Neural cell (in vitro differentiated cells): Measurements from ENCODE around the gene PRR33. TPM values are rescaled to one million over a fixed set of nuclear protein-coding genes. Genes with fewer than 3 reads are reported as not detected.

ENCODE experiments used
- H2AFZ ChIP-seq: fragments of 200-600, 300-800 bp; sonication (generic), shearing (Covaris generic); 2 replicates; pipeline ENCODE4 v1.6.0; 2014; ENCODE audit warnings: low read depth, mild to moderate bottlenecking, antibody characterized with exemption, low read length, moderate library complexity
- H3F3A ChIP-seq: fragments of 200-600 bp; shearing (Covaris generic); 2 replicates; pipeline ENCODE4 v1.6.1; 2016; ENCODE audit warnings: mild to moderate bottlenecking, moderate library complexity, mixed read lengths, antibody characterized with exemption, low read length; ENCODE audit not compliant: insufficient read depth, poor library complexity, severe bottlenecking
- H3K27ac ChIP-seq: fragments of 200-600, 300-800 bp; sonication (generic), shearing (Covaris generic); 2 replicates; pipeline ENCODE4 v1.5.1; 2014; ENCODE audit warnings: mild to moderate bottlenecking, low read length, moderate library complexity
- H3K27me3 ChIP-seq: fragments of 300-800, 200-600 bp; sonication (generic), shearing (Covaris generic); 2 replicates; pipeline ENCODE4 v1.6.0; 2014; ENCODE audit warnings: mild to moderate bottlenecking, low read depth, low read length, moderate library complexity; ENCODE audit not compliant: insufficient read depth
- H3K36me3 ChIP-seq: fragments of 300-800, 200-600 bp; sonication (generic), shearing (Covaris generic); 2 replicates; pipeline ENCODE4 v1.5.1; 2014; ENCODE audit warnings: mild to moderate bottlenecking, antibody characterized with exemption, low read length, moderate library complexity; ENCODE audit not compliant: insufficient read depth
- H3K4me2 ChIP-seq: fragments of 300-800, 200-600 bp; sonication (generic), shearing (Covaris generic); 2 replicates; pipeline ENCODE4 v1.6.0; 2014; ENCODE audit warnings: mild to moderate bottlenecking, low read length
- H3K4me3 ChIP-seq: fragments of 300-800, 200-600 bp; sonication (generic), shearing (Covaris generic); 2 replicates; pipeline ENCODE4 v1.5.1; 2014; ENCODE audit warnings: mild to moderate bottlenecking, low read length, moderate library complexity
- H3K79me2 ChIP-seq: fragments of 200-600 bp; shearing (Covaris generic); replicated peaks from 2 replicates; pipeline ENCODE4 v1.6.0; 2014; ENCODE audit warnings: mild to moderate bottlenecking, low read length, moderate library complexity; ENCODE audit not compliant: insufficient read depth
- H3K9ac ChIP-seq: fragments of 300-800, 200-600 bp; sonication (generic), shearing (Covaris generic); 2 replicates; pipeline ENCODE4 v1.6.1; 2016; ENCODE audit warnings: mild to moderate bottlenecking, low read length, mixed read lengths
- H3K9me2 ChIP-seq: fragments of 200-600 bp; shearing (Covaris generic); 2 replicates; pipeline ENCODE4 v1.6.1; 2016; ENCODE audit warnings: mild to moderate bottlenecking, low read length, mixed read lengths; ENCODE audit not compliant: insufficient read depth
- H3K9me3 ChIP-seq: fragments of 200-600, 300-800 bp; sonication (generic), shearing (Covaris generic); 2 replicates; pipeline ENCODE4 v1.6.1; 2016; ENCODE audit warnings: mild to moderate bottlenecking, mixed run types, low read length, moderate library complexity, mixed read lengths
- H4K20me1 ChIP-seq: fragments of 200-600 bp; shearing (Covaris generic); 2 replicates; pipeline ENCODE4 v1.6.1; 2016; ENCODE audit warnings: mild to moderate bottlenecking, mixed run types; ENCODE audit not compliant: insufficient read depth
- EP300 ChIP-seq: fragments of 450-650 bp; conservative IDR thresholded peaks from 2 replicates; pipeline ENCODE4 v1.6.1; 2014; ENCODE audit warnings: antibody characterized with exemption, mild to moderate bottlenecking, moderate library complexity; ENCODE audit not compliant: poor library complexity, severe bottlenecking
- EZH2 ChIP-seq: fragments of 200-600, 300-800 bp; shearing (Covaris generic), sonication (generic); IDR thresholded peaks from 2 replicates; pipeline ENCODE4 v1.6.1; 2014; ENCODE audit warnings: antibody characterized with exemption, low read length, borderline replicate concordance, mild to moderate bottlenecking; ENCODE audit not compliant: insufficient read depth, poor library complexity, severe bottlenecking
- MXI1 ChIP-seq: fragments of 450-650 bp; conservative IDR thresholded peaks from 2 replicates; pipeline ENCODE4 v1.6.1; 2014; ENCODE audit warnings: antibody characterized with exemption, mild to moderate bottlenecking; ENCODE audit not compliant: poor library complexity, severe bottlenecking
- POLR2AphosphoS5 ChIP-seq: IDR thresholded peaks from 2 replicates; pipeline ENCODE4 v1.6.1; 2012
- RAD21 ChIP-seq: fragments of 450-650 bp; conservative IDR thresholded peaks from 2 replicates; pipeline ENCODE4 v1.6.1; 2014; ENCODE audit warnings: antibody characterized with exemption, mild to moderate bottlenecking, moderate library complexity
- SMC3 ChIP-seq: fragments of 450-650 bp; conservative IDR thresholded peaks from 2 replicates; pipeline ENCODE4 v1.6.1; 2014; ENCODE audit warnings: antibody characterized with exemption, mild to moderate bottlenecking, moderate library complexity; ENCODE audit not compliant: poor library complexity
- TAF1 ChIP-seq: IDR thresholded peaks from 2 replicates; pipeline ENCODE4 v1.6.1; 2012; ENCODE audit warnings: low read depth
- polyA plus RNA-seq: library from polyadenylated mRNA; depleted of rRNA; stranded (reverse); fragments of >200 nt; gene quantifications from 2 replicates; pipeline ENCODE4 v1.2.3, GENCODE V29; 2014
- TF ChIP-seq, protein P1 (sequence below): fragments of 450-650 bp; IDR thresholded peaks from 2 replicates; pipeline ENCODE4 v1.5.1; 2014; ENCODE audit warnings: antibody characterized with exemption, mild to moderate bottlenecking, moderate library complexity; ENCODE audit not compliant: poor library complexity, severe bottlenecking
- TF ChIP-seq, protein P2 (sequence below): IDR thresholded peaks from 2 replicates; pipeline ENCODE4 v1.6.1; 2012; ENCODE audit warnings: borderline replicate concordance

Gene PRR33
- polyA plus RNA-seq, 1 donor from 2014 or later: not detected

DNA sequence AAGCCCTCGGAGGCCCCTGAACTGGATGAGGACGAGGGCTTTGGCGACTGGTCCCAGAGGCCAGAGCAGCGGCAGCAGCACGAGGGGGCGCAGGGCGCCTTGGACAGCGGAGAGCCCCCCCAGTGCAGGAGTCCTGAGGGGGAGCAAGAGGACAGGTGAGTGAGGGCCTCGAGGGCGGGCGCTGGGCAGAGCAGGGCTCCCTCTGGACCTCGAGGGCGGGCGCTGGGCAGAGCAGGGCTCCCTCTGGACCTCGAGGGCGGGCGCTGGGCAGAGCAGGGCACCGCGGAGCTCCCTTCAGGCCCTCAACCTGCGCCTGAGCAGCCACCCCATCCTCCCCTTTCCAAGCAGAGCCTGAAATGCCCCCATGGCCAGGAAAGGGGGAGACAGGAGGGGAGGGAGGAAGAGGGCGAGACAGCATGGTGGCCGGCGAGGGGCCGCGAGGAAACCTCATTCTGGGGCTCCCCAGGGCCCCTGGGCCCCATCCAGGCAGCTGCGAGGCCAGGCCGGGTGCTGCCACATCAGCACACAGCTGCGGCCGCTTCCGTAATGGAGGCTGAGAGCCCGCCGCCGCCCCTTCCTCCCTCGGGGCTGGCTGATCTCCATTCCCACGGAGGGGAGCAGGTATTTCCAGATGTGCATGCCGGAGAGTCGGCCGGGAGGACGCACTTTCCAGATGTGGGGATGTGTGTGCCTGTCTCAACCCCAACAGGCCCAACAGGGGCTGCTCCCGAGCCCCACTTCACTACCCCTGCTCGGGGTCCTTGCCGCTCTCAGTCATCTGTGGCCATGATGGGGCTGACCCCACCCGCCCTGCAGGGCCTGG, 10.0 kb downstream of the PRR33 start:
- H3K4me3 ChIP-seq: no peak overlapping the region
- no peaks in the 10 kb centered on the region for H3F3A ChIP-seq
- no peak overlapping the region for H3K27ac ChIP-seq
- TF ChIP-seq EZH2 (no peak), POLR2AphosphoS5 (no peak), EP300 (no peak), MXI1 (no peak), TAF1 (no peak), RAD21 (no peak), SMC3 (no peak)
- TF ChIP-seq, protein P1, sequence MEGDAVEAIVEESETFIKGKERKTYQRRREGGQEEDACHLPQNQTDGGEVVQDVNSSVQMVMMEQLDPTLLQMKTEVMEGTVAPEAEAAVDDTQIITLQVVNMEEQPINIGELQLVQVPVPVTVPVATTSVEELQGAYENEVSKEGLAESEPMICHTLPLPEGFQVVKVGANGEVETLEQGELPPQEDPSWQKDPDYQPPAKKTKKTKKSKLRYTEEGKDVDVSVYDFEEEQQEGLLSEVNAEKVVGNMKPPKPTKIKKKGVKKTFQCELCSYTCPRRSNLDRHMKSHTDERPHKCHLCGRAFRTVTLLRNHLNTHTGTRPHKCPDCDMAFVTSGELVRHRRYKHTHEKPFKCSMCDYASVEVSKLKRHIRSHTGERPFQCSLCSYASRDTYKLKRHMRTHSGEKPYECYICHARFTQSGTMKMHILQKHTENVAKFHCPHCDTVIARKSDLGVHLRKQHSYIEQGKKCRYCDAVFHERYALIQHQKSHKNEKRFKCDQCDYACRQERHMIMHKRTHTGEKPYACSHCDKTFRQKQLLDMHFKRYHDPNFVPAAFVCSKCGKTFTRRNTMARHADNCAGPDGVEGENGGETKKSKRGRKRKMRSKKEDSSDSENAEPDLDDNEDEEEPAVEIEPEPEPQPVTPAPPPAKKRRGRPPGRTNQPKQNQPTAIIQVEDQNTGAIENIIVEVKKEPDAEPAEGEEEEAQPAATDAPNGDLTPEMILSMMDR: no peak
- H3K27me3 ChIP-seq: no peaks in the 10 kb centered on the region
- no peak overlapping the region for H3K4me2 ChIP-seq
- H3K9ac ChIP-seq: no peak overlapping the region
- no peaks in the 10 kb centered on the region for H3K36me3 ChIP-seq
- H4K20me1 ChIP-seq: no peaks in the 10 kb centered on the region
- H3K9me2 ChIP-seq: no peaks in the 10 kb centered on the region
- H2AFZ ChIP-seq: no peak overlapping the region
- H3K79me2 ChIP-seq: no peaks in the 10 kb centered on the region
- H3K9me3 ChIP-seq: no peaks in the 10 kb centered on the region

DNA sequence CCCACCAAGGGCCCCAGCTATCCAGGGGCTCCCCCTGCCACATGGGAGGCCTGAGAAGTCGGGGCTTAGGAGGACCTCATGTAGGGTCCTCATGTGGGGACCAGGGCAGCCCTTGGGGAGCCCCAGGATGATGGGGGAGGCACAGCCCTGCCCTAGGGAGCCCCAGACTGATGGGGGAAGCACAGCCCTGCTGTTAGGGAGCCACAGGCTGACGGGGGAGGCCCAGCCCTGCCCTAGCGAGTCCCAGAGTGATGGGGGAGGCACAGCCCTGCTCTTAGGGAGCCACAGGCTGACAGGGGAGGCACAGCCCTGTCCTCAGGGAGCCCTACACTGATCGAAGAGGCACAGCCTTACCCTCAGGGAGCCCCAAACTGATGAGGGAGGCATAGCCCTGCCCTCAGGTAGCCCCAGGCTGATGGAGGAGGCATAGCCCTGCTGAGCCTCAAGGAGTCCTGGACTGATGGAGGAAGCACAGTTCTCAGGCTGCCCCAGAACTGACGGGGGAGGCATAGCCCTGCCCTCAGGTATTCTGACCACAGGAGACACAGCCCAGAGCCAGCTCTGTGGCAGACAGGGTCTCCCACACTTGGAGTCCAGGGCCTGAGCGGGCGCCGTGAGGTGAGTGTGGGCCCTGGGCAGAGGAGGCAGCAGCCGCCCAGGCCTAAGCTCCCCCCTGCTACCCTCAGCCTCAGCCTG, 10.8 kb downstream of the PRR33 start:
- Histone ChIP-seq H2AFZ (no peak overlapping the region), H3K27me3 (no peaks in the 10 kb centered on the region), H3K27ac (no peak overlapping the region), H3F3A (no peaks in the 10 kb centered on the region), H3K9ac (no peak overlapping the region), H3K79me2 (no peaks in the 10 kb centered on the region), H3K4me3 (no peak overlapping the region), H3K9me3 (no peaks in the 10 kb centered on the region), H3K4me2 (no peak overlapping the region), H3K36me3 (no peaks in the 10 kb centered on the region), H3K9me2 (no peaks in the 10 kb centered on the region), H4K20me1 (no peaks in the 10 kb centered on the region)
- TF ChIP-seq POLR2AphosphoS5: no peak
- no peak for TF ChIP-seq EP300
- TF ChIP-seq, protein P2, sequence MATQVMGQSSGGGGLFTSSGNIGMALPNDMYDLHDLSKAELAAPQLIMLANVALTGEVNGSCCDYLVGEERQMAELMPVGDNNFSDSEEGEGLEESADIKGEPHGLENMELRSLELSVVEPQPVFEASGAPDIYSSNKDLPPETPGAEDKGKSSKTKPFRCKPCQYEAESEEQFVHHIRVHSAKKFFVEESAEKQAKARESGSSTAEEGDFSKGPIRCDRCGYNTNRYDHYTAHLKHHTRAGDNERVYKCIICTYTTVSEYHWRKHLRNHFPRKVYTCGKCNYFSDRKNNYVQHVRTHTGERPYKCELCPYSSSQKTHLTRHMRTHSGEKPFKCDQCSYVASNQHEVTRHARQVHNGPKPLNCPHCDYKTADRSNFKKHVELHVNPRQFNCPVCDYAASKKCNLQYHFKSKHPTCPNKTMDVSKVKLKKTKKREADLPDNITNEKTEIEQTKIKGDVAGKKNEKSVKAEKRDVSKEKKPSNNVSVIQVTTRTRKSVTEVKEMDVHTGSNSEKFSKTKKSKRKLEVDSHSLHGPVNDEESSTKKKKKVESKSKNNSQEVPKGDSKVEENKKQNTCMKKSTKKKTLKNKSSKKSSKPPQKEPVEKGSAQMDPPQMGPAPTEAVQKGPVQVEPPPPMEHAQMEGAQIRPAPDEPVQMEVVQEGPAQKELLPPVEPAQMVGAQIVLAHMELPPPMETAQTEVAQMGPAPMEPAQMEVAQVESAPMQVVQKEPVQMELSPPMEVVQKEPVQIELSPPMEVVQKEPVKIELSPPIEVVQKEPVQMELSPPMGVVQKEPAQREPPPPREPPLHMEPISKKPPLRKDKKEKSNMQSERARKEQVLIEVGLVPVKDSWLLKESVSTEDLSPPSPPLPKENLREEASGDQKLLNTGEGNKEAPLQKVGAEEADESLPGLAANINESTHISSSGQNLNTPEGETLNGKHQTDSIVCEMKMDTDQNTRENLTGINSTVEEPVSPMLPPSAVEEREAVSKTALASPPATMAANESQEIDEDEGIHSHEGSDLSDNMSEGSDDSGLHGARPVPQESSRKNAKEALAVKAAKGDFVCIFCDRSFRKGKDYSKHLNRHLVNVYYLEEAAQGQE: no peak
- TF ChIP-seq EZH2: no peak
- no peak for TF ChIP-seq SMC3
- TF ChIP-seq TAF1: no peak
- TF ChIP-seq, protein P1: no peak
